ENCODE measurements around the gene GPR132.

- TF ChIP-seq POLR2A (IDR thresholded peaks at IDR 0.05; ENCODE audit: low read length), result no peak
- TF ChIP-seq GATA1 (IDR thresholded peaks at IDR 0.05; ENCODE audit: low read depth, low read length), result no peak
Measured at GRCh38 chr14:105045710-105046326, 19.4 kb downstream of the GPR132 start.

All from erythroblast (primary cell).